Measurements from ENCODE around the gene OIP5. TPM values are rescaled to one million over a fixed set of nuclear protein-coding genes. Genes with fewer than 3 reads are reported as not detected.
A peak's percentile ranks its signal among the peaks of the same experiment; 100 is the strongest.

OIP5 gene
- total RNA-seq, 1 experiment from 2014 or later: 40.3 TPM

GRCh38 chr15:41309226-41309905 lies 23.0 kb downstream of the OIP5 start:
- ChIA-PET POLR2A (ENCODE audit: unreplicated experiment) (interaction anchor here (0.6 to 0.7 kb wide), 2 partner anchors 20 to 720 kb away, joined by 5 to 13 read pairs; no protein-coding TSS in a partner anchor), CTCF (no interaction called here)
- no peak overlapping the region for H3K4me2 ChIP-seq (ENCODE audit: low read length)
- H3F3A ChIP-seq (ENCODE audit: low read length, unreplicated experiment): peaks cover 4% of the 10 kb centered on the region
- no peaks in the 10 kb centered on the region for H3K9me3 ChIP-seq (ENCODE audit: low read length)
- no peaks in the 10 kb centered on the region for H3K4me1 ChIP-seq (ENCODE audit: insufficient read depth, low read length)
- H3K27ac ChIP-seq (ENCODE audit: low read length): no peak overlapping the region
- H4K20me1 ChIP-seq (ENCODE audit: low read length): no peaks in the 10 kb centered on the region
- ATAC-seq (no peak), DNase-seq (no peak)
- H3K9ac ChIP-seq (ENCODE audit: low read length): no peak overlapping the region
- no peak for TF ChIP-seq EZH2phosphoT487 (IDR thresholded peaks at IDR 0.05; ENCODE audit: borderline replicate concordance, low read length)
- BruUV-seq (replicated peaks): no TSS peak
- intact Hi-C loops (cut with micrococcal nuclease): no loop called here
- no peak overlapping the region for H3K4me3 ChIP-seq (ENCODE audit: low read length)
- no peaks in the 10 kb centered on the region for H3K9me2 ChIP-seq (replicated peaks; ENCODE audit: low read length)
- no peaks in the 10 kb centered on the region for H3K27me3 ChIP-seq (ENCODE audit: low read length)
- H3K79me2 ChIP-seq (ENCODE audit: low read length): no peaks in the 10 kb centered on the region
- H2AFZ ChIP-seq (ENCODE audit: low read length): no peak overlapping the region
- H3K36me3 ChIP-seq (ENCODE audit: low read depth, low read length): peaks cover 18% of the 10 kb centered on the region

GRCh38 chr15:41307679-41308078 lies 24.7 kb downstream of the OIP5 start:
- no peaks in the 10 kb centered on the region for H4K20me1 ChIP-seq (ENCODE audit: low read length)
- H3F3A ChIP-seq (ENCODE audit: low read length, unreplicated experiment): peaks cover 4% of the 10 kb centered on the region
- no peak for TF ChIP-seq CTCF (conservative IDR thresholded peaks at IDR 0.05; ENCODE audit: low read depth, low read length)
- TF ChIP-seq EZH2 (IDR thresholded peaks at IDR 0.05; ENCODE audit: low read length, unreplicated experiment): no peak
- no peak for TF ChIP-seq EZH2phosphoT487 (IDR thresholded peaks at IDR 0.05; ENCODE audit: borderline replicate concordance, low read length)
- H3K9me3 ChIP-seq (ENCODE audit: low read length): no peaks in the 10 kb centered on the region
- H3K4me1 ChIP-seq (ENCODE audit: insufficient read depth, low read length): no peaks in the 10 kb centered on the region
- no peak overlapping the region for H3K27ac ChIP-seq (ENCODE audit: low read length)
- no peak for ATAC-seq
- DNase-seq: no peak
- ChIA-PET CTCF (no interaction called here), POLR2A (ENCODE audit: unreplicated experiment) (no interaction called here)
- H3K9me2 ChIP-seq (replicated peaks; ENCODE audit: low read length): no peaks in the 10 kb centered on the region
- H3K27me3 ChIP-seq (ENCODE audit: low read length): no peaks in the 10 kb centered on the region
- no peak overlapping the region for H3K4me3 ChIP-seq (ENCODE audit: low read length)
- no TSS peak for BruUV-seq (replicated peaks)
- H3K4me2 ChIP-seq (ENCODE audit: low read length): no peak overlapping the region
- H3K36me3 ChIP-seq (ENCODE audit: low read depth, low read length): peaks cover 21% of the 10 kb centered on the region
- H3K79me2 ChIP-seq (ENCODE audit: low read length): no peaks in the 10 kb centered on the region
- intact Hi-C loops (cut with micrococcal nuclease): no loop called here
- no peak overlapping the region for H3K9ac ChIP-seq (ENCODE audit: low read length)
- no peak overlapping the region for H2AFZ ChIP-seq (ENCODE audit: low read length)

DNA sequence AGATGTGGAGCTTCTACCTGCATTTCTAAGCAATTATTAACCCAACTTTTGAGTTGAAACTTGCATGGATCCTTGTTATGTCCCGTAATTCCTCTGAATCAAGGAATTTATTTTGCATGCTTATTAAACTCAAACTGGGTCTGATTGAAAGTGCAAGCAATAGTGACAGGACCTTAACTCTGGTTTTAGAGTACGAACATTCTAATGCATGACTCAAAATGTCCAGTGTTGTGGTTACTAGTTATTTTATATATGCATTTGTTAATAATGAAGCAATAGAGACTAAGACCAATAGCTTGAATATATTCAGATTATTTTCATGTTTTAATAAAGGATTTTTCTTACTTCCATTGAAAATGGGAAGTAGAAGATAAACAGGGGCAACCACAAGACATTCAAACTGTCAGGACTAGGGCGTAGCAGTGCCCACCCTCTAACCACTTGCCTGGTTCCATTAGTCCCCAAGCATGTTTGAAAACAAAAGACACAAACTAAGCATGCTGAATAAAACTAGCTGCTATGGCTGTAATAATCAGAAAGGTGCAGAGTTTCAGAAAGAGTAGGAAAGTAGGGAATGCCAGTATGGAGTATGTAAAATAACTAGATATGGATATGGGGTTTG lies 28.1 kb downstream of the OIP5 start:
- H3K27ac ChIP-seq (ENCODE audit: low read length): no peak overlapping the region
- no peak overlapping the region for H2AFZ ChIP-seq (ENCODE audit: low read length)
- H4K20me1 ChIP-seq (ENCODE audit: low read length): no peaks in the 10 kb centered on the region
- no peak overlapping the region for H3K4me2 ChIP-seq (ENCODE audit: low read length)
- DNase-seq (no peak), ATAC-seq (no peak)
- ChIA-PET POLR2A (ENCODE audit: unreplicated experiment) (no interaction called here), CTCF (interaction anchor here (0.7 kb wide), 1 partner anchor 102 kb away, joined by 5 read pairs; no protein-coding TSS in a partner anchor)
- H3K9me2 ChIP-seq (replicated peaks; ENCODE audit: low read length): no peaks in the 10 kb centered on the region
- no peak overlapping the region for H3K9ac ChIP-seq (ENCODE audit: low read length)
- H3K4me1 ChIP-seq (ENCODE audit: insufficient read depth, low read length): no peaks in the 10 kb centered on the region
- H3K4me3 ChIP-seq (ENCODE audit: low read length): no peak overlapping the region
- H3K27me3 ChIP-seq (ENCODE audit: low read length): no peaks in the 10 kb centered on the region
- intact Hi-C loops (cut with micrococcal nuclease): no loop called here
- no peaks in the 10 kb centered on the region for H3K79me2 ChIP-seq (ENCODE audit: low read length)
- H3K9me3 ChIP-seq (ENCODE audit: low read length): no peaks in the 10 kb centered on the region
- H3F3A ChIP-seq (ENCODE audit: low read length, unreplicated experiment): peaks cover 4% of the 10 kb centered on the region
- TSS peak; percentile 2 for BruUV-seq (replicated peaks)
- no peak for TF ChIP-seq EZH2 (IDR thresholded peaks at IDR 0.05; ENCODE audit: low read length, unreplicated experiment)
- no peak for TF ChIP-seq CTCF (conservative IDR thresholded peaks at IDR 0.05; ENCODE audit: low read depth, low read length)
- TF ChIP-seq EZH2phosphoT487 (IDR thresholded peaks at IDR 0.05; ENCODE audit: borderline replicate concordance, low read length): no peak
- H3K36me3 ChIP-seq (ENCODE audit: low read depth, low read length): peaks cover 22% of the 10 kb centered on the region

All from PC-3 (cell line).